GM18499 (cell line): ENCODE results near the gene SSU72.
"Not testable (repeated sequence)": the region's sequence is repeated elsewhere in the genome, so short reads cannot be mapped to it uniquely, and the experiment has no call there.

Source experiments
- ATAC-seq: cut with Tn5 transposase; IDR thresholded peaks from one replicate; pipeline ENCODE4 v1.9.1; 2021; ENCODE audit warnings: moderate number of reproducible peaks; ENCODE audit not compliant: insufficient read depth, unreplicated experiment

The SSU72 gene

GRCh38 chr1:1533894-1534291, 40.8 kb downstream of the SSU72 start:
- not testable (repeated sequence) for ATAC-seq

DNA sequence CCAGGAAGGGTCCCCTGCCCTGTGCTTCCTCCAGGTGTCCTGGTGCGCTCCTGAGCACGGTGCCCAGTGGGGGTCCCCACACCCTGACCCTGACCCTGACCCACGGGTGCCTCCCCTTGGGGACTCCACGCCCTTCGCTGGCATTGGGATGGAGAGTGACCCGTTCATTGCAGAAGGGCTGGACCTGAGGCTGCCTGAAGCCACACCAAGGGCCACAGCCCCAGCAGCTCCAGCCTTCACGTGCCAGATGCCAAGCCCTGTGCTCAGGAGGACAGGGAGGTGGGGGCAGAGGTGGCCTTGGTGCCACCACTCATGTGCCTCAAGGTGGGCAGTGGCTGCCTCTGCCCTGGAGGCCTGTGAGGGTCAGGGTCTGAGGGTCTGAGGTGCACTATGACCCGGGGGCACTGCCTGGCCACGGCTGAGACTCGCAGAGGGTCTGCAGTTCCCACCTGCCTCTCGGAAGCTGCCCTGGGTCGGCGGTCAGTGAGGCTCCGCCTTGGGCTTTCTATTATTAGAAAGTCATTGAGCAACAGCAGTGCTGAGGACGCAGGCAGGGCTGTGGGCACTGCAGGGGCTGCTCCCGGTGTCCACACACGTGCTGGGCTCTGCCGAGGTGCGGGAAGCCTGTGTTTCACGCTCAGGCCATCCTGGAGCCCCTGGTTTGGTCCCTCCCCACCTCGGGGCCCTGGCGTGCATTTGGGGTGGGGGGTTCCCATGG, 41.3 kb downstream of the SSU72 start:
- not testable (repeated sequence) for ATAC-seq

DNA sequence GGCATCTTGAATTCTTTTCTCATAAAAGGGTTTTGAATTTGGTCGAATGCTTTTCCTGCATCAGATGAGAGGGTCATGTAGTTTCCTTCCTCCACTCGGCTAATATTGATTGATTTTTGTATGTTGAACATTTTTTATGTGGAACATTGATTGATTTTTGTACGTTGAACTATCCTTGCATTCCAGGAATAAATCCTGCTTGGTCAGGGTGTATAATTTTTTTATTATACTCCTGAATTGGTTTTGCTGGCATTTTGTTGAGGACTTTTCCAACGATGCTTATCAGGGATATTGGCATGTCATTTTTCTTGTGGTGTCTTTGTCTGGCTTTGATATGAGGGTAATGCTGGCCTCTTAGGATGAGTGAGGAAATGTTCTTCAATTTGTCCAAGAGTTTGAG, 42.7 kb downstream of the SSU72 start:
- ATAC-seq, result no peak

DNA sequence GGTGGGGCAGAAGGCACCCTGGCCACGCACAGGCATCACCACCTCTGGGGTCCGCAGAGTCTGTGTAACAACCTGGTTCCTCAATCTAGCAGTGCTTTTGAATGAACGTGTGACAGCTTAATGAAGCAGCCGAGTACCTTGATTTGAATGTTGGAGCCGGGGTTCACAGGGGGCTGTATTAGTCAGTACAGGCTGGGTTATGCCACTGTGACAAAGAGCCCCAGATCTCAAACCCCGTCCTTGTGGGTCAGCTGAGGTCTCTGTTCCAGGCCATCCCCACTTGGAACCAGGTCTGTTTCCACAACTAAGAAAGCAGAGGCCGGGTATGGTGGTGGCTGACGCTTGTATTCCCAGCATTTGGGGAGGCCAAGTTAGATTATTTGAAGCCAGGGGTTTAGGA, 44.7 kb downstream of the SSU72 start:
- ATAC-seq, result no peak

GRCh38 chr1:1529321-1529720, 45.3 kb downstream of the SSU72 start:
- no peak for ATAC-seq

- ATAC-seq, result no peak
Measured at GRCh38 chr1:1528301-1529267, 46.1 kb downstream of the SSU72 start.

- no peak for ATAC-seq
Measured at GRCh38 chr1:1527092-1527816, 47.4 kb downstream of the SSU72 start.

DNA sequence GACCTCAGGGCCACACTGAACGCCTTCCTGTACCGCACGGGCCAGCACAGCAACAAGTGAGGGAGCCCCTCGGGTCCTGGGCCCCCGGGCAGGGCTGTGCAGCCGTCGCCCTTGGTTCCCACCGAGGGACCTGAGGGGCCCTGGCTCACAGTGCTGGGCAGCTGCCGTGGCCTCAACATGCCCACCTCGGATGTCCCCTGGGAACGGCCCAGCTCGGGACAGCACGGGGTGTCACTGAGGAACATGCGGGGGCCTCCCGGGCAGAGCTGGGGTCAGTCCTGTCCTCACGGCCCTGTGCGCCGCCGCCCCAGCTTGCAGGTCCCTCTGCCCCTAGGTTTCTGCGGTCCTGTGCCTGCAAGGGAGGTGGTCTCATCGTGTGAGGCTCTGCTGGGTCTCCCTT, 48.2 kb downstream of the SSU72 start:
- ATAC-seq, result not testable (repeated sequence)

- ATAC-seq, result not testable (repeated sequence)
Measured at GRCh38 chr1:1524750-1525383, 49.8 kb downstream of the SSU72 start.

DNA sequence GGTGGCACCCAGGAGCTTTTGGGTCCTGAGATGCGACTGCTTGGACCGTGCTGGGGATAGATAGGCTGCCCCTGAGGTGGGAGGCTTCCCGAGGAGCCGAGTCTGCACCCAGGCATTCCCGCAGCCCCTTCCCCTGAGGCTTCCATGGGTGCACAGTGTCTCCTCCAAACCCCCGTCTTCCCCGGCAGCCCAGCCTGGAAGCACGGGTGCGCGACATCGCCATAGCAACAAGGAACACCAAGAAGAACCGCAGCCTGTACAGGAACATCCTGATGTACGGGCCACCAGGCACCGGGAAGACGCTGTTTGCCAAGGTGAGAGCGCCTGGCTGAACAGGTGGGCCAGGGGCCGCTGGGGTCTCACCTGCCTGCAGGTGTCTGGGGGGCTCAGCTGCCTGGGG, 51.0 kb downstream of the SSU72 start:
- not testable (repeated sequence) for ATAC-seq

DNA sequence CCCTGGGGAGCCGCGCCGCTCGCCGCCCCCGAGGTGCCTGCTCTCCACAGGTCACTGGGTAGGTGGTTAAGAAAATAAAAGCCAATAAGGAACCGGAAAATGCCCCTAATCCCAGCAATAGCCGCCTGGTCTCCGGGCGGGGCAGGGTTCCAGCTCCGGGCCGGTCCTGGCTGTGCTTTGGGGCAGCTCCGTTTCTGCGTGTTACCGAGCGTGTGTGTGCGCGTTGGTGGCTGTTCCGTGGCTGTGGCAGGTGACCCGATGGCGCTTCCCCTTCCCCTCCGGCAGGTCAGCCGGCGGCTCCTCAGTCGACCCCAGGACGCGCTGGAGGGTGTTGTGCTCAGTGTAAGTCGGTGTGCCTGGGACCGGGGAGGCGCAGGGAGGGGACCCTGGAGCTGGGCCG, 51.4 kb downstream of the SSU72 start:
- not testable (repeated sequence) for ATAC-seq

DNA sequence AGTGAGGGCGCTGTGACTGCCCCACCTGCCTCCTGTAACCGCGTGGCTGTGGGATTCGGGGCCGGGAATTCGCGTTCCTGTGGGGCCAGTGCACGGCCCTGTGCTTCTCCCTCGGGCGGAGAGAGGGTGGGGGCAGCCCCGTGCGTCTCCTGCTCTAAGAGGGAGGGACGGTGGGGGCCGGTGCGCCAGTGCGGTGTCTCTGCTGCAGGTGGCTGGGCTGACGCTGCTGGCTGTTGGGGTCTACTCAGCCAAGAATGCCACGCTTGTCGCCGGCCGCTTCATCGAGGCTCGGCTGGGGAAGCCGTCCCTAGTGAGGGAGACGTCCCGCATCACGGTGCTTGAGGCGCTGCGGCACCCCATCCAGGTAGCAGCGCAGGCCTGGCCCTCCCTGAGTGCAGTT, 52.1 kb downstream of the SSU72 start:
- not testable (repeated sequence) for ATAC-seq

- ATAC-seq, result no peak
Measured at GRCh38 chr1:1521331-1521730, 53.3 kb downstream of the SSU72 start.

DNA sequence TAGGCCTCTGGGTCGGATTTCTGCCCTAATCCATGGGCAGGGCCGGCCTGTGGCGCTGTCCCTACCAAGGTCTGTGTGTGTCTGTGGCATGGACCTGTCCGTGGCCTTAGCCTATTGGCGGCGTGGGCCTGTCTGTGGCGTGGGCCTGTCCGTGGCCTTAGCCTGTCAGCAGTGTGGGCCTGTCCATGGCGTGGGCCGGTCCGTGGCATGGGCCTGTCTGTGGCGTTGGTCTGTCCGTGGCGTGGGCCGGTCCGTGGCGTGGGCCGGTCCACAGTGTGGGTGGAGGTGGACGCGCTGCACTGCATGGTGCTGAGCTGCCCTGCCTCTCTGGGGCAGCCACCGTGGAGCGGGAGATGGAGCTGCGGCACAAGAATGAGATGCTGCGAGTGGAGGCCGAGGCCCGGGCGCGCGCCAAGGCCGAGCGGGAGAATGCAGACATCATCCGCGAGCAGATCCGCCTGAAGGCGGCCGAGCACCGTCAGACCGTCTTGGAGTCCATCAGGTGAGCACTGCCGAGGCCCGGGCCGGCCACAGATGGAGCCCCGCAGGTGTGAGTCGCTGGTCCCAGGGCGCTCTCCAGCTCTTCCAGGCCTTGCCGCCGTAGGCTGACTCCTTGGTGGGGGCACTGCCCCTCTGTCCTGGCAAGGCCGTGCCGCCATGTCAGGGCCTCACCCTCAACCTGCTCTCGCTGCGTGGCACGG, 54.7 kb downstream of the SSU72 start:
- ATAC-seq, result not testable (repeated sequence)

DNA sequence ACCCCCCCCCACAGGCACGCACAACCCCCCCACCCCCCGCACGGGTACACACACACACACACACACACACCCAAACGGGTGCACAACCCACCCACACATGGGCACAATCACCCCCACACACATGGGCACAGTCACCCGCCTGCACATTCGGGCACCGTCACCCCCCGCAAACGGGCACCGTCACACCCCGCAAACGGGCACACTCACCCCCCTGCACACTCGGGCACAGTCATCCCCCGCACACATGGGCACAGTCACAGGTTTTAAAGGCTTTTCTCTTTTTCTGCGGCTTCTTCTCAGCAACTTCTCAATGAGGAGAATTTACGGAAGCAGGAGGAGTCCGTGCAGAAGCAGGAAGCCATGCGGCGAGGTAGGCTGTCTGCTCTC, 56.0 kb downstream of the SSU72 start:
- ATAC-seq, result not testable (repeated sequence)

- no peak for ATAC-seq
Measured at GRCh38 chr1:1517973-1518620, 56.6 kb downstream of the SSU72 start.

DNA sequence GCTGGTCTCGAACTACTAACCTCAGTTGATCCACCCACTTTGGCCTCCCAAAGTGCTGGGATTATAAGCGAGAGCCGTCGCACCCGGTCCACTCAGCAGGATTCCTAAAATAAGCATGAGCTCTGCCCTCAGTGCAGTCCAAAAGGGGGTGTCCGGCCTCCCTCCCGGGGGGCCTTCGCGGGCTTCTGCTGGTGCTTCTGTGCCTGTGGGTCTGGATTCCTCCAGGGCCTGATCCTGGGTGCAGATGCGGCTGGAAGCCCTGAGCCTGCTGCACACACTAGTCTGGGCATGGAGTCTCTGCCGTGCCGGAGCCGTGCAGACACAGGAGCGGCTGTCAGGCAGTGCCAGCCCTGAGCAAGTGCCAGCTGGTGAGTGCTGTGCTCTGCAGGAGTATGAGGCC, 57.7 kb downstream of the SSU72 start:
- ATAC-seq, result not testable (repeated sequence)

DNA sequence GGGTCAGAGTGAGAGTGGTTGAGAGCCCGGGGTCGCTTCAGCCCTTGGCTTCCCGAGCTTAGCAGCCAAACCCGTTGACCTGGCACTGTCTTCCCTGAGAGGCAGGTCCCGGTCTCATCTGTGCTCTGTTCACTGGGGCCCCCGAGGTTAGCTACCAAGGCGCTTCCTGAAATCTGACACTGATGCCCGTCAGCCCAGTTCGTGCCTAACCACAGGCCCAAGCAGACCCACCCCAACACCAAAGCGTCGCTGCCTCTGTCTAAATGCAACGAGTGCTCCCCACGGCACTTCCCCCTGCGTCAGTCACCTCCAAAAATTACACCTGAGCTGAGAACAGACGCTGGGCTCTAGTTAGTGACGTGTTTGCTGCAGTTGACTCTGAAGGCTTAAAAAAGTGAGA, 60.3 kb downstream of the SSU72 start:
- not testable (repeated sequence) for ATAC-seq

DNA sequence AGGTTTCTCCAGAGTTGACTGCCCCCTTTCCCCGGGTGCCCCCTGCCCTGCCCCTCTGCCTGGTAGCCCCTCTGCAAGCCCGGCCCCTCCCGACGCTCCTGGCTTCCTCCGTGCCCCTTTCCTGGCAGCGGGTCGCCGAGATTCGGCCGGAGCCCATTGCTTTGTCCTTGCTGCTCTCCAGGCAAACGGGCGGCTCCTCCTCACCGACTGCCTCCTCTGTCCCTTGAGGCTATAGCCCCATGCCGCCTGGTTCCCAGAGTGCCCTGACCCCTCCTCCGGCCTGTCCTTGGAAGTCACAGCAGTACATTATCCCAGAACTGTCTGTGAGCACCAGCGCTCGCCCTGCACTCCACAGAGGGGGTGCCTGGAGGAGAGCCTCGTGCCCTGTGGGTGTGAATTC, 61.0 kb downstream of the SSU72 start:
- ATAC-seq, result not testable (repeated sequence)
